H1 (cell line): ENCODE results near the gene R3HDM2. TPM values are rescaled to one million over a fixed set of nuclear protein-coding genes. Genes with fewer than 3 reads are reported as not detected.

ENCODE experiments used
- CTCF ChIA-PET: fragments of 300-600 bp; sonication (Branson Sonifier 250); formaldehyde crosslinking; loops from one replicate; lab custom pipeline; 2021; ENCODE audit not compliant: partially characterized antibody; lab: Charles Lee
- POLR2A ChIA-PET: fragments of 300-600 bp; sonication (Branson Sonifier 250); formaldehyde crosslinking; loops from one replicate; lab custom pipeline; 2021; ENCODE audit warnings: inconsistent platforms; ENCODE audit not compliant: partially characterized antibody; lab: Charles Lee
- DNase-seq, 2 experiments: peaks; one replicate each; pipeline versions ENCODE4 v3.0.0 to v3.0.0-alpha.2; 2010 to 2022; ENCODE audit warnings: low spot score in 2 of 2, low read depth in 1 of 2, mixed read lengths in 1 of 2
- FAIRE-seq: peaks from 2 replicates; lab custom pipeline; 2011; peaks lifted over from hg19 to GRCh38; lab: Jason Lieb, UNC
- H2AFZ ChIP-seq: 2 replicates; pipeline ENCODE4 v1.8.1; 2012; ENCODE audit warnings: low read length, inconsistent platforms
- H2AK5ac ChIP-seq: 2 replicates; pipeline ENCODE4 v1.6.1; 2013; ENCODE audit warnings: low read depth, low read length
- H2BK120ac ChIP-seq: replicated peaks from 2 replicates; pipeline ENCODE3; 2013; ENCODE audit warnings: low read depth, low read length, inconsistent platforms
- H2BK12ac ChIP-seq: 2 replicates; pipeline ENCODE4 v1.6.1; 2013; ENCODE audit warnings: low read depth, low read length
- H2BK15ac ChIP-seq: 2 replicates; pipeline ENCODE4 v1.6.1; 2013; ENCODE audit warnings: low read length
- H2BK20ac ChIP-seq: 2 replicates; pipeline ENCODE4 v1.6.1; 2013; ENCODE audit warnings: low read length
- H2BK5ac ChIP-seq: 2 replicates; pipeline ENCODE4 v1.6.1; 2013; ENCODE audit warnings: low read depth, low read length
- H3K14ac ChIP-seq: 2 replicates; pipeline ENCODE4 v1.6.1; 2013; ENCODE audit warnings: inconsistent platforms; ENCODE audit not compliant: insufficient read length
- H3K18ac ChIP-seq: 2 replicates; pipeline ENCODE4 v1.6.1; 2013; ENCODE audit warnings: low read length; ENCODE audit errors: extremely low read depth
- H3K23ac ChIP-seq: 2 replicates; pipeline ENCODE4 v1.6.1; 2013; ENCODE audit warnings: inconsistent platforms; ENCODE audit not compliant: insufficient read length
- H3K23me2 ChIP-seq: 2 replicates; pipeline ENCODE4 v1.6.1; 2013; ENCODE audit warnings: low read depth, low read length
- H3K27ac ChIP-seq: 2 replicates; pipeline ENCODE4 v1.6.1; 2011; ENCODE audit warnings: low read depth, low read length, inconsistent platforms
- H3K27me3 ChIP-seq, 4 experiments: replicated peaks in 1 of 4; 1 replicate in 1 of 4; 2 replicates in 3 of 4; pipeline versions ENCODE4 v1.6.1 to v1.8.1; 2011 to 2013; ENCODE audit warnings: low read length in 3 of 4, mild to moderate bottlenecking in 3 of 4, inconsistent platforms in 2 of 4, mixed read lengths in 2 of 4, moderate library complexity in 1 of 4; ENCODE audit not compliant: control insufficient read depth in 3 of 4, insufficient read depth in 3 of 4; ENCODE audit errors: extremely low read depth in 1 of 4
- H3K36me3 ChIP-seq, 4 experiments: 2 replicates each; pipeline versions ENCODE4 v1.6.1 to v1.8.1; 2011 to 2013; ENCODE audit warnings: mild to moderate bottlenecking in 4 of 4, low read length in 3 of 4, moderate library complexity in 2 of 4, control low read depth in 1 of 4, inconsistent platforms in 1 of 4; ENCODE audit not compliant: insufficient read depth in 4 of 4, control insufficient read depth in 2 of 4
- H3K4ac ChIP-seq: replicated peaks from 2 replicates; pipeline ENCODE3; 2013; ENCODE audit warnings: low read length, low read depth, mixed read lengths, inconsistent platforms; ENCODE audit not compliant: insufficient read length
- H3K4me1 ChIP-seq, 4 experiments: replicated peaks in 1 of 4; 1 replicate in 1 of 4; 2 replicates in 3 of 4; pipeline versions ENCODE4 v1.6.1 to v1.8.1; 2011 to 2013; ENCODE audit warnings: low read length in 3 of 4, inconsistent platforms in 2 of 4, mixed read lengths in 1 of 4; ENCODE audit not compliant: insufficient read depth in 4 of 4, control insufficient read depth in 3 of 4
- H3K4me2 ChIP-seq, 2 experiments: 2 replicates each; pipeline versions ENCODE4 v1.6.1 to v1.8.1; 2011 to 2013; ENCODE audit warnings: low read depth in 2 of 2, low read length in 2 of 2, control low read depth in 1 of 2, inconsistent platforms in 1 of 2, mild to moderate bottlenecking in 1 of 2; ENCODE audit not compliant: insufficient read depth in 1 of 2
- H3K4me3 ChIP-seq, 4 experiments: fragments of 200-600, 300-600 bp in 1 of 4; sonication (generic), shearing (Covaris generic), sonication (Bioruptor Twin) in 1 of 4; 2 replicates each; pipeline versions ENCODE4 v1.5.1 to v1.8.1; 2011 to 2016; ENCODE audit warnings: low read length in 4 of 4, low read depth in 3 of 4, control low read depth in 2 of 4, inconsistent platforms in 2 of 4, mild to moderate bottlenecking in 2 of 4, mixed read lengths in 1 of 4, moderate library complexity in 1 of 4; ENCODE audit not compliant: insufficient read depth in 2 of 4; ENCODE audit errors: extremely low read depth in 1 of 4
- H3K56ac ChIP-seq: replicated peaks from 2 replicates; pipeline ENCODE3; 2013; ENCODE audit warnings: low read depth, mild to moderate bottlenecking, mixed read lengths, low read length, inconsistent platforms; ENCODE audit not compliant: insufficient read length
- H3K79me1 ChIP-seq: 2 replicates; pipeline ENCODE4 v1.6.1; 2013; ENCODE audit warnings: low read depth, low read length, control low read depth
- H3K79me2 ChIP-seq, 2 experiments: 2 replicates each; pipeline versions ENCODE4 v1.6.1 to v1.8.1; 2012 to 2013; ENCODE audit warnings: low read length in 2 of 2, mild to moderate bottlenecking in 2 of 2, inconsistent platforms in 1 of 2; ENCODE audit not compliant: insufficient read depth in 2 of 2, control insufficient read depth in 1 of 2
- H3K9ac ChIP-seq, 4 experiments: replicated peaks in 1 of 4; 1 replicate in 1 of 4; 2 replicates in 3 of 4; pipeline versions ENCODE4 v1.6.1 to v1.8.1; 2011 to 2013; ENCODE audit warnings: low read depth in 3 of 4, low read length in 3 of 4, control low read depth in 2 of 4, mild to moderate bottlenecking in 2 of 4, moderate library complexity in 2 of 4, inconsistent platforms in 1 of 4; ENCODE audit errors: extremely low read depth in 1 of 4
- H3K9me3 ChIP-seq, 2 experiments: 2 replicates each; pipeline versions ENCODE4 v1.6.1 to v1.8.1; 2012 to 2013; ENCODE audit warnings: mild to moderate bottlenecking in 2 of 2, moderate library complexity in 2 of 2, control low read depth in 1 of 2, inconsistent platforms in 1 of 2, low read depth in 1 of 2, low read length in 1 of 2, mixed read lengths in 1 of 2; ENCODE audit not compliant: insufficient read depth in 2 of 2
- H4K20me1 ChIP-seq, 2 experiments: replicated peaks in 1 of 2; 2 replicates each; pipeline versions ENCODE3 to v1.8.1; 2011 to 2013; ENCODE audit warnings: inconsistent platforms in 2 of 2, low read length in 2 of 2, mild to moderate bottlenecking in 1 of 2; ENCODE audit not compliant: insufficient read depth in 2 of 2, control insufficient read depth in 1 of 2
- H4K5ac ChIP-seq: 2 replicates; pipeline ENCODE4 v1.6.1; 2013; ENCODE audit warnings: low read length, low read depth, mixed read lengths, inconsistent platforms; ENCODE audit not compliant: insufficient read length
- H4K8ac ChIP-seq: 2 replicates; pipeline ENCODE4 v1.8.0; 2013; ENCODE audit warnings: mild to moderate bottlenecking, moderate library complexity, low read length, inconsistent platforms; ENCODE audit not compliant: insufficient read depth; ENCODE audit errors: extremely low read depth
- H4K91ac ChIP-seq: replicated peaks from 2 replicates; pipeline ENCODE3; 2013; ENCODE audit warnings: low read length, mixed read lengths, inconsistent platforms; ENCODE audit not compliant: insufficient read length
- ASH2L ChIP-seq: fragments of 200-600, 300-600 bp; sonication (generic); IDR thresholded peaks from one replicate; pipeline ENCODE4 v1.7.1; 2017; ENCODE audit warnings: low read length
- JUND ChIP-seq: IDR thresholded peaks from 2 replicates; pipeline ENCODE4 v1.6.1; 2011; ENCODE audit warnings: mild to moderate bottlenecking, improper control_type of control experiment, low read length
- SP1 ChIP-seq: IDR thresholded peaks from 2 replicates; pipeline ENCODE4 v1.6.1; 2011; ENCODE audit warnings: low read depth, low read length
- YY1 ChIP-seq: IDR thresholded peaks from 2 replicates; pipeline ENCODE4 v1.6.1; 2011; ENCODE audit warnings: low read depth, mild to moderate bottlenecking, low read length
- whole genome bisulfite sequencing, 2 experiments: shearing (Covaris generic) in 1 of 2; methylation state at CpG; one replicate each; pipeline versions ENCODE4 v1.1.6 to v1.1.7; 2013 to 2015; ENCODE audit warnings: low lambda C conversion rate in 2 of 2, mixed read lengths in 2 of 2, inconsistent platforms in 1 of 2, low coverage in 1 of 2, missing lambda C conversion rate in 1 of 2; ENCODE audit not compliant: insufficient replicate concordance in 2 of 2, insufficient coverage in 1 of 2, insufficient read length in 1 of 2; ENCODE audit errors: extremely low coverage in 1 of 2, missing lambda C conversion rate in 1 of 2; 5-methylcytosine and 5-hydroxymethylcytosine counted together
- polyA plus RNA-seq, 7 experiments: library from polyadenylated mRNA; depleted of rRNA in 3 of 7; stranded (reverse) in 5 of 7; unstranded in 2 of 7; fragments of >200 nt in 5 of 7; fragments of 200-250 nt in 2 of 7; gene quantifications; 1 replicate in 5 of 7; 2 replicates in 1 of 7; 4 replicates in 1 of 7; pipeline versions ENCODE4 v1.2.1 to v1.2.3, GENCODE V29; 2011 to 2013; ENCODE audit warnings: missing spikeins in 2 of 7, mixed read lengths in 2 of 7
- total RNA-seq: library from RNA; stranded (reverse); fragmentation: NEBNext Ultra II Directional; extraction: Animal tissue kit (Norgen Biotek cat#: 25700); gene quantifications from 2 replicates; pipeline ENCODE4 v1.2.1, GENCODE V29; 2021

Gene R3HDM2
- total and polyA plus RNA-seq, 2 of the 8 experiments (the other 6 are each of a cell fraction or from before 2014, with no cell fraction given): 25.6 to 27.0 TPM

DNA sequence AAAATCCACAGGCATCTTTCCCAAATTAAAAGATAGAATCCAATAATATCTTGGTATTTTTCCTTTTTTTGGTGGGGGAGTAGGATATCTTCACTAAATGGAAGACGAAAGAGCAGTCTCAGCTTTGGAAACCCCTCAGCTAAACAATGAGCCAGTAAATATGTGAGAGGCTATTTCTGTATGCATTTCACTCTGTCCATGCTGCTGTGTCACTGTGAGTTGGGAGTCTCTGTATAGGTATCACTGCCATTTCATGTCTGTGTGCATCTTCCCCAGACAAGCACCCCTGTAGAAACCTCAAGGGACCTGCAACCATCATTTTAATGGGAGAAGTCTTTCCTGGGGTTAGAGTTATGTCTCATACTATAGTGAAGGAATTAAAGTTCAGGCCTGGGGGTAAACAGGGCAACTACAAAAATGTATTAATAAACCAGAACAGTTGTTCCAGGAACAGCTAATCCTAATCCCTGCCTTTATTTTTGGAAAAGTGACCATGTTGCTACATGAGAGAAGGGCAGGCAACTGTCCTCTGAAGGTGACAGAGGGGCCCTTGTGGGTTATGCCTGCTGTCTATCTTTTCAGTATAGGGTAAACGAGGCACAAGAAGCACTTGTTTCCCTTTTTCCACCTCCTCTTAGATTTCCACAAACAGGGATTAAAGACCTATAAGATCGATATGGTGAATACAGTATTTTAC is 168.6 kb downstream of the R3HDM2 start:
- FAIRE-seq: no peak
- no peak overlapping the region for H4K5ac ChIP-seq
- no peak overlapping the region for H4K8ac ChIP-seq
- ChIA-PET CTCF (interaction anchor here (0.6 to 7.9 kb wide), 22 partner anchors 9 to 212 kb away, joined by 3 to 74 read pairs (median 7); partner anchors contain the start of genes INHBE and STAC3), POLR2A (interaction anchor here (1.0 to 4.8 kb wide), 5 partner anchors 13 to 192 kb away, joined by 3 to 28 read pairs (median 5); partner anchors contain the start of genes INHBE, LRP1 and SHMT2)
- no peak overlapping the region for H3K18ac ChIP-seq
- 81% methylated on average over 3 of the region's 3 CpGs; no CpG with 5 or more reads in 1 of the 2 experiments for WGBS, 2 experiments
- no peak for DNase-seq
- H3K9me3 ChIP-seq: no peaks in the 10 kb centered on the region
- no peak overlapping the region for H3K4ac ChIP-seq
- no peaks in the 10 kb centered on the region for H3K27me3 ChIP-seq
- no peak overlapping the region for H2AK5ac ChIP-seq
- no peak overlapping the region for H2BK20ac ChIP-seq
- no peak overlapping the region for H3K9ac ChIP-seq
- no peaks in the 10 kb centered on the region for H3K79me2 ChIP-seq
- H3K23me2 ChIP-seq: no peaks in the 10 kb centered on the region
- no peak overlapping the region for H3K4me2 ChIP-seq
- TF ChIP-seq YY1 (no peak), JUND (no peak), SP1 (no peak), ASH2L (no peak)
- H4K20me1 ChIP-seq: peaks cover 0 to 2% of the 10 kb centered on the region in 2 experiments
- H2BK15ac ChIP-seq: no peak overlapping the region
- H3K36me3 ChIP-seq: peaks cover 2 to 17% (median 6%) of the 10 kb centered on the region in 4 experiments; a peak in 6 of 8 replicates
- H2BK120ac ChIP-seq: no peak overlapping the region
- H3K4me3 ChIP-seq: no peak overlapping the region
- no peak overlapping the region for H2BK5ac ChIP-seq
- no peak overlapping the region for H4K91ac ChIP-seq
- H2BK12ac ChIP-seq: no peak overlapping the region
- peaks cover 0 to 7% (median 3%) of the 10 kb centered on the region in 4 experiments; a peak in 5 of 7 replicates for H3K4me1 ChIP-seq
- no peak overlapping the region for H3K14ac ChIP-seq
- H3K79me1 ChIP-seq: no peaks in the 10 kb centered on the region; the same call in 1 of the 2 replicates
- no peak overlapping the region for H3K23ac ChIP-seq
- no peak overlapping the region for H2AFZ ChIP-seq
- H3K56ac ChIP-seq: no peak overlapping the region
- no peak overlapping the region for H3K27ac ChIP-seq
